Activated T-helper 1 cell treated with anti-CD3 and anti-CD28 coated beads, Interleukin-2, amount 50 U/mL, for 16 hours (primary cell): ENCODE measurements around the gene HOXD13.

Experiments
- DNase-seq, 2 donors: peaks; one replicate each; pipeline ENCODE4 v3.0.0-alpha.2; 2020; ENCODE audit warnings: low read depth in 1 of 2, low spot score in 1 of 2

The HOXD13 gene

DNA sequence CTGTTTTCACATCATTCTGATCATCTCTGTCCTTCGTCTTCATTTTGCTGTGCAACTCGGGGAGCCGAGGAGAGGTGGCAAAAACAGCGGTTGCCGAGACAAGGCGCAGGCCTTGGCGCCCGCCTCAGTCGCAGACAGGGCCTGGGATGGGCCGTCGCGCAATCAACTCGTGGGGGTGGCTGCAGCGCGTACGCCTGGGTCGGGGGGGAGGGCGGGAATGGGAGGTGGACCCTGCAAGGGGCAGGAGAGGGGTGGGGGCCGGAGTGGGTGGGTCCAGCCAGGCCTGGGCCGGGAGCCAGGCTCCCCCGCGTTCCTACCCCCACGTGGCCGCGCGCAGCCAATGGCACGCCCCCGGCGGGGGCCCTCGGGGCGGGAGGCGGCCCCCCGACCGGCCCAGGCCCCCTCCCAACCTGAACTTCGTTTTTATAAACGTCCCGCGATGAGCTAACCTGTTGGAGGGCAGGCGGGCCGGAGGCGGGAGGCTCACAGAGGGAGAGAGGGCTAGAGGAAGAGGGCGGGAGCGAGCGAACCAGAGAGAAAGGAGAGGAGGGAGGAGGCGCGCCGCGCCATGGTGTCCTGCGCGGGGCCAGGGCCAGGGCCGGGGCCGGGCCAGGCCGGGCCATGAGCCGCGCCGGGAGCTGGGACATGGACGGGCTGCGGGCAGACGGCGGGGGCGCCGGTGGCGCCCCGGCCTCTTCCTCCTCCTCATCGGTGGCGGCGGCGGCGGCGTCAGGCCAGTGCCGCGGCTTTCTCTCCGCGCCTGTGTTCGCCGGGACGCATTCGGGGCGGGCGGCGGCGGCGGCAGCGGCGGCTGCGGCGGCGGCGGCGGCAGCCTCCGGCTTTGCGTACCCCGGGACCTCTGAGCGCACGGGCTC is at the start of gene HOXD13:
TSS of gene HOXD13 (plus strand) at position 452 of the 875 bp plus-strand sequence. CDS start at position 622, 170 bp downstream.
- DNase-seq: no peak

DNA sequence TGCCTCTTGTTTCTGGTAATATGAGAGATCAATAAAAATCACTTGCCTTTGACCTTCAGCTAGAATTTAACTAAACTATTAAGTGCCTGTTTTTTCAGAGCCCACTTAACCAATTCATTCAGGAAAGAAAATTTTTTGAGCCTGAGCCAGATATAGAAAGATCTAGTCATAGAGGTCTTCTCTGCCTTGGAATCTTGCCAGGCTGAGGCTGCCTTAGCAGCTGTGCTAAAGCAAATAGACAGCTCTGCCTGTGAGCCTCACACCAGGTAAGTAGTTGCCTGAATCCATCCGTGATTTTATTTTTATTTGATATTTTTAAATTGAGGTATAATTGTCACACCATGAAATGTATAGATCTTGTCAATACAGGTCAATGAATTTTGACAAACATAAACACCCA is 36.1 kb upstream of the HOXD13 start:
- no peak for DNase-seq

DNA sequence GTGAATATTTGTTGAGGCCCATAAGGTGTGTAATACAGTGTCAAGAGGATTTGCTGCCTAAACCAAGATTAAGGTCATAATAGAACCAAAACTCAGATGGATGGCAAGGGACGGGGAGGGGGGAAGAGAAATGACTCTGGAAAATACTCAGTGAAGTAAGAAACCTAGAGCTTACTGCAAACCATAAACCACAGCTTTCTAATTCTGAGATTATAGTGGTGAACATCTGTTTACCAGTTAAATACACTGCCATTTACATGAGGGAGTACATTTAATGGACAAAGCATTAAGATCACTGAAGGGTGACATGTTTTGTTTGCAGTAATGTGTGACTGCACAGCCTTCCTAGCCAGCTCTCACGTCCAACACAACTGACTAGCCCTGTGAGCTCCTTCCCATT is 28.6 kb upstream of the HOXD13 start:
- no peak for DNase-seq

DNA sequence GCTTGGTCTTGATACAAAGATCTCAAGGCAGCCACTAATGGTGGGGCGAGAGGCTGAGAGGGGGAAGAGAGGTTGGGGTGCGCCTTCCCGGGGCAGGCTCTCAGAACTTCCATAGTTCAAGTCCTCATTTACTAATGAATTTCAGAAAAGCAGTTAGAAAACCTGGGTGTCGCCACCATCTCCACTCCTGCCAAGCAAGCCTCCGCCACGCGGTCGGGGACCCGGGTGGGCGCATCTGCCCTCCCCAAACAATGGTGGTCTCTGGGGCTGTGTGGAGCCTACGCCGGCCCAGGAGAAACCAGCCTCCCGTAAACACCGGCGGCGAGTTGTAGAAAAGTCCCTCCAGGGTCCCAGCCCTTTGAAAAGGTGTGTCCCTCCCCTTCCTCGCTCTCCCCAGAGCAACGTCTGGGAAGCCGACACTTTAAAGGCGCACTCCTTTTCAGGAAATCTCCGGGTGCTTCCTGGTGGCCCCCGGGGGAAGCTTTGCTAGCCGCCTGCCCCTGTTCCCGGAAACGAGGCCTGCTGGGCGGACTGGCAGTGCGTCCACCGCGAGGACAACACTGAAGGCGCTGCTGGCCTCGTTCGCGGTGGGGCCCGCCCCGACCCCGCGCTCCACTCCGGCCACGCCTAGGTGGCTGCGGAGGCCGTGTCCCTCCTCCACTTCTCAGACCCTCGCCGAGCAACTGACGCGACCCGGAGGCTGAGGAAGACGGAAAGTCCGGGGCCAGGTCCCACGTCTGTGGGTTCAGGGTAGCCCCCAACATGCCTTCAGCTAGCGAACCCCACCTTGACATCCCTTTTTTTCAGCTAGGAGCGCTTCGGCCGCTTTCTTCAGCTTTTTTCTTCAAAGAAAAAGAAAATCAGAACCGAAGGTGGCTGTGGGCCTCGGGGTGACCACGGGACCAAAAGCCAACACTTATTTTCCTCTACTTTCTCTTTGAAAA is 25.6 kb upstream of the HOXD13 start:
- no peak for DNase-seq

DNA sequence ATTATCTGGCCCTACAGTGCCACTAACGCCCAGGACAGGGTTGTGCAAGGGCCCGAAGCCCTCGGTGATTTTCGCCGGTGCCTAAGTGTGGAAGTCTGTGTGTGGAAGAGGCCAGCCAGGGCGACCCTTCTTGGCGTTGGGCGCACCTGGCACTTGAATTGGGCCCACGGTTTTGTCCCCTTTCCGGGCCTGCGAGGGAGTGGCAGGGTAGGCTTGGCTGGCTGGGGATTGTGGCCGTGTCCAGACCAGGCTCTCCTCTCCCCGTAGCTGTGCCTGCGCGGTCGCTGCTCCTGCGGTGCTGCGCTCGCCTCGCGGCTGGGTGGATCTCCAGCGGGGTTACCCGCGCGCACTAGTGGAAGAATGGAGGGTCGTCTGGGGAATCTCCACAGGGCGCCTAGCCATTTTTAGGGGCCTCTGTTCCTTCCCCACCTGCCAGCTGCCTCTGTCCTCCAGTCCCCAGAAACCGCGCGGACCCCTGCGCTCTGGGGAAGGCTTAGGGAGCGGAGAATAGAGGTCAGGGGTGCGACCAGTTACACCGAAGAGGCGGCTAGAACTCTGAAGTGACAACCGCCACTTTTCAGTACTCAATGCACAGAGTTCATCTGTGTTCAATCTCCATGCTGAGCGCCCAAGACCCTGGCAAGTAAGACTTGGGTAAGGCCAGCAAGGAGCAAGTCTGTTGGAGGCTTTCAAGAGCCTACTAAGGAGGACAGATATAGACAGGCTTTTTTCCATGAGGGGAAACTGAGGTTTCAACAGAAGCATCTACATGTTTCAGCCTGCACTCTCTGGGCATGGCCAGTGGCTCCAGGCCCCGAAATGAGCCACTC is 24.7 kb upstream of the HOXD13 start:
- no peak for DNase-seq

DNA sequence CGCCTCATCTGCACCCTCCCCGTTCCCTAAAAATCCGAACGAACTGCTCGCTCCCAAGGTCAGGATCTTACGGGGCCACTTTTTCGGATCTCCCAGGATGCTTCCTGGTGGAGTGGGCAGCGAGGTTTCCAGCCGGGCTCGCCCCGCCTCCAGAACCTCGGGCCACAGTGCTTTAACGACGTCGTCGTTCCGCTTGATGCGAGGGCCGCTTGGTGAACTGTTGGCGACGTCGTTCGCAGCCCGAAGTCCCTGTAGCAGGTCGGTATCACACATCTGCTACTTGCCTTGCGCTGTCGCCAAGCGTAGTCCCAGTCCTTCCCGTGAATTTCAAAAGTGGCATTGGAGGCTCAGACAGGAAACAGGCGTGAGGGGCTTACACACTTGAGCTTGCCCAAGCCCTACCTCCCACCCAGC is 24.1 kb upstream of the HOXD13 start:
- DNase-seq: no peak

DNA sequence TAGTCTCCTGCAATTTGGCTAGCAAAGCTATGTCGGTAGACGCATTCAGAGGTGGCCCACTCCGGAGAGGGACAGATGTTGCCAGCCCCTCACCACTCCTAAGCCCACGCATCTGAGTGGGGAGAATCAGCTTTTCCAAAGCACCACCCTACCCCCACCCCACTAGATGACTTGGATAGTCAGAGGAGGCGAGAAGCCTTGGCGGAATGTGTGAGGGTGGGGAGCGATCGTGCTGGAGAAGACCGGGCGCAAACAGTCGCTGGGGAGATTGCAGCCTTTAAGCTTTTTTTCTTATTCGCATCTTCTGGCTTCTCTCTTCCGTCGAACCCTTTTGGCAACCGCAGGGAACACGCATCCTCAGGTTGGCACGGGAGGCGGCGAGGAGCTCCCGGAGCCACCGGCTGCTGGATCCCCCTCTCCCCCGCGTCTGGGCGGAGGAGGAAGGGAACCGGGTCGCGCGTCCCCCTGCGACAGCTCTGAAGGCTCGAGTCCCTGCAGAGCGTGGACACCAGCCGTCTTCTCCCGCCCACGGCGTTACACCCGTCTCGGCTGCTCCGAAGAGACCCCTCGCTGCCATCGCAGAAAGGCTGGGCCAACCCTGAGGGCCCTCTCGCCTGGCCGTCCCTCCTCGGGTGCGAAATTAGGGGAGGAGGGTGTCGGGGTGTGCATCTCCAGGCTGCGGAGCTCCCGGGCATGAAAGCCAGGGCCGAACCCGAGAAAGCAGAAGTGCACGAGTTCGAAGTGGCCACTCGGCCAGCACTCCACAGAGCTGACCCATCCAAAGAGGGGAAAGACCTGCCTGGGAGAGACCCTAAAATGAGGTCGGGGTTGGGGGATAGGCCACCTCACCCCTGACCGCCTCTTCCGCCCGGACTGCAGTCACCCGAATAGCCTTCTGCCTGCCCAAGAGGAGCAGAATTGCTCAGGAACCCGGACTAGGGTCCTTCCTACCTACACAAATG is 20.9 kb upstream of the HOXD13 start:
- DNase-seq: no peak

DNA sequence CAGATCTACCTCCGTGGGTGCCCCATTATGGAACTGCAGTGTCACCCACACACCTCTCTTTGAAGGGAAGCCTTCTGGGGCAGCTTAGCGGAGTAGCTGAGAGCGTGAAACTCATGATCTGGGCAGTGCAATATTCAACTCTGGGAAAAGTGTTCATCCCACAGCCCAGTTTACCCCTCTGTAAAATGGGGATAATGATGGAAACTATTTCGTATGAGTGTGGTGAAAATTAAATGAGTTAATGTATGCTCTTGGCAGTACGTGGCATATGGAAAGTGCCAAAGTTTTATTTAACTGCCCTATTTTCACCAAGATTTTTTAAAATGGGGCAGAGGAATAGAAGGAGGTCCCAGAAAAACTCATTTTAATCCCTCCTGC is 20.2 kb upstream of the HOXD13 start:
- no peak for DNase-seq

DNA sequence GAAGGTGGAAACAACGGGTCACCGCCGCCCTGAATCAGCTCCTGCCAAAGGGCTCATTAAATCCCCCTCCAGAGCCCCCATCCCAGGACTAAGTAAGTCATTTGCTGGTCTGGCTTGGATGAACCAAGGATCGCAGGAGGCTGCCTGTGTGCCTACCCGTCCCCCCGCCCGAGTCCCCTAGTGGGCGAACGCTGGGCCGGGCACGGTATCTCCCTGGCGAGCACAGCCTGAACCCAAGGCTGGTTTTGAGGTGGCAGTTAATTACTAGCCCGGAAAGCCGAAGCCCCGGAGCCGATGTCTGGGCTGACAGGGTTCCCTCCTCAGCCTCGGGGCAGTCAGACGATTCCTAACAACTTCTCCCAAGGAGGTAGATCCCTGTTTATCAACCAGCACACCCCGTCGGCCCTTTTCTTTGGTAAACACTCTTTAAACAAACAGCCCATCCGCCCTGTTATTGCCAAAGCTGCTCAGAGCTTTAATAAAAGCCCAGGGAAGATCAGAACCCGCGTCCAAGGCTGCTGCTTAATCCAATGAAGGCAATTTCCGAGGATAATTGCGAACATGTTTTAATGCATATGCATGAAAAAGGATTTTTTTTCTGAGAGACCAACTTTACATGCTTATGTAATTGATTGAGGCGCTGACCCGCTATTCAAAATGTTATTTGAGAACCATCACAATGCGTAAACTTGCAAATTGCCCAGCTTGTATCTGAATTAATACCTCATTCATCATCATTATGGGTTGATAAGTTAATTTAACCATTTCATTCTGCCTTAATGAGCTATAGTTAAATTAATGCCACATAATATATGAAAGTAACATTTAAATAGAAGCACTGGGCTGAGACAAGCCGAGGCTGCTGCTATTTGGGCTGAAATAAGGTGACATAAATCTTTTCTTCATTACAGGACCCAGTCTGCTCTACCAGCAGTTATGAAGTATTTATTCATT is 19.3 kb upstream of the HOXD13 start:
- no peak for DNase-seq

DNA sequence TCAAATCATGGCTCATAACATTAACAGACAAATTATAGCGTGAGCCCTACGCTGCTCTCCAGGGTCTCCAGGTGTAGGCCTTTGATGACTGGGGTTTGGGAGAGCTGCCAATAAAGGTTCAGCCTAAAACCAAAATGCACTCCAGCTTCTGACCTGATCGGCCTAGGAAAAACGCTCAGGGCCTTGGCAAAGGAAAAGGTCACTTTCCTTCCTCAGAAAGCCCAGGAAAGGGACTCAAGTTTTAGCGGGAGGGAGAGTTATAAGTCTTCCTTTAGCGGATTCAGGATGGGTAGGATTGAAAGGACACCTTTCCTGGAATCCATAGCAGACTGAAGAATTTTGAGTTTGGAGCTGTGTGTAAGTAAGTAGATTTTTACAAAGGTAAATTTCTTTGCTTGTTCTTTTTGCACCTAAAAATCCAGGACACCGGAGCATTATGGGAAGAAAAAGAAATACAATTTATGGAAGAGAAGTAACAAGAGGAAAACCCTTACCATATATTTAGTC is 17.5 kb upstream of the HOXD13 start:
- DNase-seq: no peak

DNA sequence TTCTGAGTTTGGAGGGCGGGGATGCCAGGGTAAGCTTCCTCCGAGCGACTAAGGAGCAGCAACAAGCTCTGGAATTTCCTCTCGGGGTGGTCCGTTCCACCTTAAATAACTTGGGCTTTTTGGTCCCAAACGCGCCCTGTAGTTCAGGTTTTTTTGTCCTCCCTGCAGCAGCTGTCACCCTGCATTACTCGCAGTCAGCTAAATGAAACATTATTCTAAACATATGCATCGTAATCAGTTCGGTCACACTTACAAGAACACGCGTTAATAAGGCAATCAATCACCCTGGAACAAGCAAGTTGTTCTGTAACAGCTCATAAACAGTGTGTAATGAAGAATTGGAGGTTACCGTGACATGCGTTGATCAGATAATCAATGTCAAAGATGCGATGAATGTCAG is 17.0 kb upstream of the HOXD13 start:
- no peak for DNase-seq

DNA sequence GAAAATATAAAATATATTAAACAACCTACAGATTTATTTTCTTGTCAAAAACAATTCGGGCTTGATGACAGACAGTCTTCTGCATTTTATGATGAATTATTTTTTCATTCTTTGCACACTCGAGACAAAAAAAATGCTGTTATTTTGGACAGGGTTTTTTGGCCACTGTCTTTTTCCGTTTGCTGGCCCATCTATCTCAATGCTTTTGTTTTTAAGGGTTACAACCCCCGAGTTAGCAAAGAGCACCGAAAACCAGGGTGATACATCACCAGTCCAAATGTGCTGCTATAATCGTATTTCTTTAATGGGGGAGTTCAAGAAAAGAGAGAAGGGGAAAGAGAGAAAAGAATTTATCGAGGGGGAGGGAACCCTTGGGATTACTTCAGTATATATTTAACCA is 16.5 kb upstream of the HOXD13 start:
- DNase-seq: no peak

DNA sequence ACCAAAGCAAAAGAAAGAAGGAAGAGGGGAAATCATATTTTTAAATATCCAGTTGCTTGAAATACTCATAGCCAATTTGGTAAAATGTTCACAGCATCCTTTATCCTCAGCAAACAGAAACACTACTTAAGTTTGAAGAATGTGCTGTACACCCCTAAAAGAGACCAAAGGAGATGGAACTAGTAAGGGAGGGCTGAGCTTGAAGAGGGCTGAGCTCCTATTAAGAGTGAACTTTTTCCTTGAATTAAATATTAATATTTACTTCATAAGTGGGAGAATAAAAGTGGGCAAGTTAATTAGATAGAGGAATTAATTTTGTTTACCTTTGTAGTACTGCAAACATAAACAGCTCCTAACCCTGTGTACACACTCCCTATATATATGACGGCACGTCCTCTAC is 15.7 kb upstream of the HOXD13 start:
- no peak for DNase-seq

DNA sequence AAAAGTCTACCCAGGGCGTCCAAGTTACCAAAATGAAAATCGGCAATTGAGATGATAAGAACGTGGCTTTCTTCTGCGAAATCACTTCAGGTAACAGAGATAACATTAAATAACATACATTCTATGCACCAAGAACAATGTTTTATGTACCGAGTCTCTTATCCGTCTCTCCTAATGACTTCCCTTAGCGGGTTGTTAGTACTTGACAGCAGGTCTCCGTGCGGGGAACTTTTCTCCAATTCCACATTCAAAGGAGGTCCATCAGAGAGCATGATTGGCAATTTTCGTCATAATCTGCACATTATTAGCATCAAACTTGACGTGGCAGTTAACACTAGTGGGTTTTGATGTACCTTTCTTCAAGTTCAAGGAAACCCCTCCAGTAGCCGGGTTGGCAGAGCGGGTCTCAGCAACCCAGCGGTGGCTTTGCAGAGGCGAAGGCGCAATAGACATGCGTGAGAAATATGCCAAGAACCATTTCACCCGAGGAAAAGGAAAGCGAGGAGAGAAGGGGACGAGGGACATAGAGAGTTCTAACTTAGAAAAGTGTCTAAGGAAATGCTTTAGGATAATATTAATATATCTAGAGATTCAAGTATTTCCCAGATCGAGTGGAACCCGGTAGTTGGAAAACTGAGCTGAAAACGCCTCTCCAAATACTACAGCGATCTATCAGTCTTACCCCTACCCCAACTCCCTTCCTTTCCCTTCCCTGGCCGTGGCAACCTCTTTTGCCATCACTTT is 13.8 kb upstream of the HOXD13 start:
- no peak for DNase-seq

DNA sequence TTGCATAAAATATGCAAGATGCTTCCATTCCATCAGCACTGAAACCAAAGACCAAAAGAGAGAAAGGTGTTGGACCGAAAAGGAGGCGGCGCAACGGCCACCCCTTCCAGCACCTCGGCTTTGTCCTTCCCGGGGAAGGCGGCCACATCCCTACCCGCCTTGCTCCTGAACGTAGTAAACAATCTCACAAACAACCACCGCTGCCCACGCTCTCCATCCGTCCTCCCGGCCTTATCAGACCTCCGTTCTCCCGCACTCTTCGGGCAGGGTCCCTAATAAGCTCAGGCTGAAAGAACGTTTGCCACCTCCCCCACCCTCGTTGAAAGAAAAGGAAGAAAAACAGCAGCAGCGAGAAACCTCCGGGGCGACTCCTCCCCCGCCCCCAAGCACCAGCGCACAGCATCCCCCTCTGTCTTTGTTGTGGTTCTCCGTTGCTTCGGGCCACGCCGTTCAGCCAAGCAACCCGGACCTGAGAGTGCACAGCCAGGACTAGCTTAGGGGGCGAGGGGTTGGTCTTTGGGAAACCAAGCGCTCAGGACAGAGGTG is 13.2 kb upstream of the HOXD13 start:
- no peak for DNase-seq

DNA sequence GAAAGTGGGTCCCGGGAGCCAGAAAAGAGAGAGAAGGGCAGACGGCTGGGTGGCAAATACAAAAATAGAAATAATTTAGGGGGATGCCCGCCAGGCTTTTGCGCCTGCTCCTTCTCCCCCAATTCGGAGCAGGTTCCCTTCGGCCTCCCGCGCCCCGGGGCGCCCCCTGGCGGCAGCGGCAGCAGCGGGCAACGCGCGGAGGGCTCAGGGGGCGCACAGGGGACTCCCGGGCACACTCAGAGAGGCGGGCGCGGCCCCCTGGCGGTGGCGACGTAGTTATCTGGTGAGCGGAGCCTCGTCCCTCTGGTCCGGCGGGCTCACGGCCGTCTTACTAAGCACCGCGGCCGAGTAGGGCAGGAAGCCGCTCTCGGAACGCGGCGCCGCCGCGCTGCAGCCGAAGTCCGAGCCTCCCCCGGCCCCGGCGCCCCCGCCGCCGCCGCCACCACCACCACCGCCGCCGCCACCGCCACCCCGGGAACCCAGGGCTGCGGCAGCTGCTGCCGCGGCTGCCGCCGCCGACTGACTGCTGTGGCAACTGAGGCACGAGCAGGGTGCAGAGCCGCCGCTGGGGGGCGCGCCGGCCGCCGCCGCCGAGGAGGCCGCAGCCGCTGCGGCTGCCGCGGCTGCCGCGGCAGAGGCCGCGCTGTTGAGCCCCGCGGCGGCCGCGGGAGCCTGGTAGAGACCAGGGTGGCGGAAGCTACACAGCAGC is 12.5 kb upstream of the HOXD13 start:
- no peak for DNase-seq
